K562 (cell line): ENCODE measurements around the gene SLC1A4. TPM values are rescaled to one million over a fixed set of nuclear protein-coding genes. Genes with fewer than 3 reads are reported as not detected.

Source experiments
- ATAC-seq: fragments of 200-7000 bp; cut with Tn5 transposase; 3 replicates; pipeline ENCODE4 v1.9.1; 2020; ENCODE audit warnings: moderate library complexity
- BruUV-seq: library from RNA; stranded (reverse); fragments of 400-500 nt; replicated peaks from 2 replicates; lab custom pipeline; 2021; lab: Mats Ljungman, UMichigan
- CTCF ChIA-PET: fragments of 300-600 bp; formaldehyde crosslinking; extraction: SDS; loops from one replicate; lab custom pipeline; 2021; ENCODE audit warnings: low intra/inter-chr PET ratio; lab: Yijun Ruan, JAX
- POLR2A ChIA-PET: fragments of 300-600, 350-650 bp; sonication (Branson Sonifier 250); formaldehyde crosslinking; extraction: SDS; loops from one replicate; lab custom pipeline; 2021; ENCODE audit warnings: antibody characterized with exemption, inconsistent platforms; lab: Yijun Ruan, JAX
- DNase-seq, 4 experiments: peaks; one replicate each; pipeline versions ENCODE4 v3.0.0 to v3.0.0-alpha.2; 2011 to 2018; ENCODE audit warnings: low spot score in 3 of 4, mixed read lengths in 3 of 4; ENCODE audit errors: extremely low read depth in 1 of 4
- FAIRE-seq: peaks from 2 replicates; lab custom pipeline; 2011; peaks lifted over from hg19 to GRCh38; lab: Jason Lieb, UNC
- H2AFZ ChIP-seq: 2 replicates; pipeline ENCODE4 v1.6.0; 2011; ENCODE audit warnings: low read depth, low read length, control low read depth, inconsistent platforms
- H3K27ac ChIP-seq: fragments of 200-600 bp; 3 replicates; pipeline ENCODE4 v1.8.0; 2011; ENCODE audit warnings: low read depth, mild to moderate bottlenecking, control low read depth, inconsistent platforms, low read length, moderate library complexity, mixed read lengths; ENCODE audit errors: extremely low read depth
- H3K27me3 ChIP-seq, 2 experiments: fragments of 300-600 bp in 1 of 2; 2 replicates in 1 of 2; 3 replicates in 1 of 2; pipeline versions ENCODE4 v1.6.0 to v1.8.0; 2011; ENCODE audit warnings: inconsistent platforms in 2 of 2, low read length in 2 of 2, mild to moderate bottlenecking in 1 of 2, mixed read lengths in 1 of 2, moderate library complexity in 1 of 2; ENCODE audit not compliant: control insufficient read depth in 2 of 2, insufficient read depth in 2 of 2
- H3K36me3 ChIP-seq: fragments of 300-600 bp; 3 replicates; pipeline ENCODE4 v1.8.0; 2011; ENCODE audit warnings: mild to moderate bottlenecking, low read length, inconsistent platforms; ENCODE audit not compliant: control insufficient read depth, insufficient read depth
- H3K4me1 ChIP-seq, 2 experiments: fragments of 200-600 bp in 1 of 2; replicated peaks in 1 of 2; 2 replicates in 1 of 2; 3 replicates in 1 of 2; pipeline versions ENCODE4 v1.5.1 to v1.8.0; 2011; ENCODE audit warnings: inconsistent platforms in 2 of 2, low read length in 2 of 2, mild to moderate bottlenecking in 1 of 2, mixed read lengths in 1 of 2, moderate library complexity in 1 of 2; ENCODE audit not compliant: control insufficient read depth in 2 of 2, insufficient read depth in 2 of 2
- H3K4me2 ChIP-seq: 2 replicates; pipeline ENCODE4 v1.6.1; 2011; ENCODE audit warnings: low read length, control low read depth, inconsistent platforms, mixed read lengths; ENCODE audit not compliant: insufficient read depth
- H3K4me3 ChIP-seq: fragments of 200-600 bp; sonication (generic), shearing (Covaris generic); 2 replicates; pipeline ENCODE4 v1.5.1; 2016; ENCODE audit warnings: control low read depth, inconsistent platforms
- H3K79me2 ChIP-seq: fragments of 200-600 bp; 3 replicates; pipeline ENCODE4 v1.8.0; 2011; ENCODE audit warnings: low read length, inconsistent platforms; ENCODE audit not compliant: control insufficient read depth, insufficient read depth
- H3K9ac ChIP-seq, 2 experiments: 2 replicates each; pipeline versions ENCODE4 v1.6.0 to v1.6.1; 2011; ENCODE audit warnings: low read depth in 2 of 2, low read length in 2 of 2, control low read depth in 1 of 2, inconsistent platforms in 1 of 2, mild to moderate bottlenecking in 1 of 2, mixed read lengths in 1 of 2; ENCODE audit not compliant: insufficient read depth in 1 of 2
- H3K9me1 ChIP-seq: one replicate; pipeline ENCODE4 v1.6.0; 2011; ENCODE audit warnings: inconsistent platforms, mild to moderate bottlenecking, low read length, moderate library complexity; ENCODE audit not compliant: control insufficient read depth, insufficient read depth
- H3K9me3 ChIP-seq: replicated peaks from 2 replicates; pipeline ENCODE4 v1.5.1; 2011; ENCODE audit warnings: low read depth, low read length, inconsistent platforms; ENCODE audit not compliant: control insufficient read depth, insufficient read depth
- H4K20me1 ChIP-seq: replicated peaks from 2 replicates; pipeline ENCODE4 v1.6.1; 2011; ENCODE audit warnings: low read length, inconsistent platforms, mixed read lengths; ENCODE audit not compliant: control insufficient read depth, insufficient read depth
- HOMEZ ChIP-seq: fragments of 250-450 bp; sonication (Bioruptor Pico); IDR thresholded peaks from 2 replicates; pipeline ENCODE4 v1.4.0; 2020; ENCODE audit warnings: mild to moderate bottlenecking, moderate library complexity
- JUN ChIP-seq, 2 experiments: sonication (generic) in 1 of 2; formaldehyde crosslinking in 1 of 2; IDR thresholded peaks; 2 replicates each; pipeline versions ENCODE4 v1.6.1 to v1.8.0; 2012 to 2022; ENCODE audit warnings: borderline replicate concordance in 2 of 2, mild to moderate bottlenecking in 2 of 2, improper control_type of control experiment in 1 of 2, low read depth in 1 of 2, low read length in 1 of 2, missing genetic modification reagents in 1 of 2
- KLF16 ChIP-seq: IDR thresholded peaks from 2 replicates; pipeline ENCODE4 v1.6.1; 2016; ENCODE audit warnings: antibody characterized with exemption
- PHTF2 ChIP-seq: fragments of 250-450 bp; sonication (Bioruptor Pico); IDR thresholded peaks from 2 replicates; pipeline ENCODE4 v1.5.0; 2021; ENCODE audit warnings: mild to moderate bottlenecking
- RREB1 ChIP-seq: fragments of 250-450 bp; sonication (Bioruptor Pico); IDR thresholded peaks from 2 replicates; pipeline ENCODE4 v1.4.0; 2020
- SPI1 ChIP-seq: IDR thresholded peaks from 2 replicates; pipeline ENCODE4 v1.6.1; 2011; ENCODE audit warnings: low read depth, low read length, control low read depth, borderline replicate concordance
- ZBTB26 ChIP-seq: fragments of 450-650 bp; formaldehyde crosslinking; IDR thresholded peaks from 2 replicates; pipeline ENCODE4 v1.4.0; 2022; ENCODE audit warnings: missing genetic modification characterization
- WGBS: fragments of 100-300 bp; shearing (Covaris generic); methylation state at CpG from one replicate; pipeline ENCODE4 v1.1.6; 2016; ENCODE audit warnings: low coverage, mixed read lengths; ENCODE audit not compliant: insufficient coverage; ENCODE audit errors: missing lambda C conversion rate; 5-methylcytosine and 5-hydroxymethylcytosine counted together
- in situ Hi-C: fragments of 300-500 bp; cut with MboI; formaldehyde crosslinking; loops from 4 replicates; pipeline ENCODE4 v1.15.0; 2018; ENCODE audit warnings: inconsistent platforms, mixed read lengths
- intact Hi-C: fragments of 100-400 bp; cut with micrococcal nuclease; formaldehyde crosslinking; loops from 2 replicates; pipeline ENCODE4 v1.14.2; 2022
- polyA plus RNA-seq, 8 experiments: library from polyadenylated mRNA; depleted of rRNA in 4 of 8; stranded (reverse) in 5 of 8; unstranded in 3 of 8; fragments of >200 nt; fragmentation: Nextera tagmentation in 2 of 8; fragmentation: Illumina TruSeq in 1 of 8; extraction: Ambion mirVana in 2 of 8; extraction: Trizol in 1 of 8; gene quantifications; 2 replicates each; pipeline versions ENCODE4 v1.2.1 to v1.2.3, GENCODE V29; 2011 to 2014; ENCODE audit warnings: inconsistent platforms in 1 of 8, missing spikeins in 1 of 8
- total RNA-seq, 7 experiments: library from RNA; depleted of rRNA in 6 of 7; stranded (reverse); fragments of >200 nt in 6 of 7; fragmentation: Illumina TruSeq in 2 of 7; extraction: Trizol in 2 of 7; gene quantifications; 2 replicates each; pipeline versions ENCODE4 v1.2.1 to v1.2.3, GENCODE V29; 2011 to 2021; ENCODE audit warnings: low replicate concordance in 1 of 7

The SLC1A4 gene
- total and polyA plus RNA-seq, 9 of the 15 experiments (the other 6 are each of a cell fraction or from before 2014, with no cell fraction given) = 4.4 to 24.0 (median 10.9) TPM

GRCh38 chr2:65061910-65062339 lies 72.7 kb downstream of the SLC1A4 start:
- Histone ChIP-seq H3K9ac (no peak overlapping the region; a peak in 1 of 4 replicates), H2AFZ (no peak overlapping the region), H3K9me3 (no peaks in the 10 kb centered on the region), H3K36me3 (no peaks in the 10 kb centered on the region; the same call in 2 of the 3 replicates), H3K27me3 (no peaks in the 10 kb centered on the region), H3K4me3 (no peak overlapping the region), H3K4me1 (peaks cover 32 to 47% of the 10 kb centered on the region in 2 experiments), H3K4me2 (no peak overlapping the region), H3K27ac (no peak overlapping the region), H3K9me1 (no peaks in the 10 kb centered on the region), H3K79me2 (peaks cover 51% of the 10 kb centered on the region), H4K20me1 (peaks cover 10% of the 10 kb centered on the region)
- FAIRE-seq (no peak), ATAC-seq (no peak), DNase-seq (no peak)
- BruUV-seq = no TSS peak
- 94% methylated on average over 6 of the region's 8 CpGs for WGBS
- intact Hi-C loops (loop anchor here (5.0 to 10.0 kb wide), 4 partner anchors 215 to 510 kb away; partner anchors contain the start of gene SPRED2), in situ Hi-C loops (loop anchor here (10.0 kb wide), 1 partner anchor 513 kb away; no protein-coding TSS in a partner anchor)
- POLR2A ChIA-PET = interaction anchor here (0.6 to 1.8 kb wide), 3 partner anchors 9 to 71 kb away, joined by 3 to 7 read pairs (median 4); no protein-coding TSS in a partner anchor
- CTCF ChIA-PET = interaction anchor here (0.6 kb wide), 1 partner anchor 109 kb away, joined by 3 read pairs; no protein-coding TSS in a partner anchor
- TF ChIP-seq PHTF2 (CRISPR knock-in tag) (no peak), RREB1 (CRISPR knock-in tag) (no peak), SPI1 (no peak), JUN (IDR thresholded peaks at IDR 0.05; ENCODE audit: borderline replicate concordance, low read depth, low read length) (no peak), JUN (CRISPR knock-in tag; IDR thresholded peaks at IDR 0.05; ENCODE audit: borderline replicate concordance) (no peak), KLF16 (no peak), ZBTB26 (CRISPR knock-in tag) (no peak), HOMEZ (CRISPR knock-in tag) (no peak)
